Measurements from ENCODE around the gene ZBTB16.

The ZBTB16 gene

DNA sequence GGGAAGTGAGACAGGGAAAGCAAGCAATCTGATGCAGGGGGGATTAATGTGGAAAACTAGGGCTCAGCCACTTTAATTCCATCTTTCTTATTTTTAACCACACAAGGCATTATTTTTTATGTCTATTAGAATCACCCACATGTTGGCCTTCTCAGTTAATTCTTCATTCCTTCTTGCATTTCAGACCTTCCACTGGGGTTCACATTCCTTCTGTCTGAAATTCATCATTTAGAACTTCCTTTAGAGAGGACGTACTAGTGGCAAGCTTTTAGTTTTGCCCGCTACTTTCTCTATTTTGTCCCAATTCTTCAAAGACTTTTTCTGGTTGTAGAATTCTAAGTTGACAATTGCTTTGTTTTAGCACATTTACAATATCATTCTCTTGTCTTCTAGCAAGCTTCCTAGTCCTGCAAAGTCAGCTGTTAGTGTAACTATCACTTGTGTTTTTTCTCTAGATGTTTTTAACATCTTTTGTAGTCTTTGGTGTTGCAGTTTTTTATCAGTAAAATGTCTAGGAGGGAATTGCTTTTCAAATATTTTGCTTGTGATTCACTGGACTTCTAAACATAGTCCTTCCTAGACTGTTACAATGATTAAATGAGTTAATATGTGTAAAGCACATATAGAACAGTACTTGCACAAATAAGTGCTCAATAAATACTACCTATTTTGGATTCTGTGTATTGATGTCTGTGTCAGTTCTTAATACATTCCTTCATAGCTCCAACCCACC lies 231.2 kb downstream of the ZBTB16 start:
- no peak for DNase-seq

DNA sequence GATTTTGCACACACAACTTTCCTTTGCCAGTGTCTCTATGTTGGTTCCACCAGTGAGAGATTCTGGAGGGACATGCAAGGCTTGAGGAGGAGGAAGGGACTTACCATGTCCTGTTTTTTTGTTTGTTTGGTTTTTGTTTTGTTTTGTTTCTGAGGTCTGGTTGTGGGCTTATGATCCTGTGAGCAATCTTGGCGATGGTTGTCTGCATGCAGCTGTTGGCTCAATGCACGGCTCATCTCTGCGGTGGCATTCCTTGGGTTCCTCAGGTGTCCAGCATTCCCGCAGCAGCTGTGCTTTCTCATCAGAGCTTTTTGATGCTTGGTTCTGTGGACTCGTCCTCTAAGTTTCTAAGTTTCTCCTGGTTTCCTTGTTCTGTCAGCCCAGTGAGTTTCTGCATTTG lies 231.9 kb downstream of the ZBTB16 start:
- no peak for DNase-seq

- no peak for DNase-seq
Observed at GRCh38 chr11:114291842-114292680, 232.6 kb downstream of the ZBTB16 start.

DNA sequence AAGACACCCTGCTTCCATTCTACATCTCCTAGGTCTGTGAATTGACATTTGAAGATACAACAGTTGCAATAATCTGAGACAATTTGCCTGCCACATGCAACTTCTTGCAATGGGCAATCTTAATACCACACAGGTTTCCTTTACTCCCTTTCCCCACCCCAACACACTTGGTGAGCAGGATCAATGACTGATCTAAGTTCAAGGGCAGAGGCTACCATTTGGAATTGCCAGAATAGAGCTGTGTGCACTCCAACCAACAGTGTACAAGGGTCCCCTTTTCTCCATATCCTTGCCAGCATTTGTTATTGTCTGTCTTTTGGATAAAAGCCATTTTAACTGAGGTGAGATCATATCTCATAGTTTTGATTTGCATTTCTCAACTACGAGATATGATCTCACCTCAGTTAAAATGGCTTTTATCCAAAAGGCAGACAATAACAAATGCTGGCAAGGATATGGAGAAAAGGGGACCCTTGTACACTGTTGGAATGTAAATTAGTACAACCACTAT lies 233.7 kb downstream of the ZBTB16 start:
- DNase-seq, result no peak

GRCh38 chr11:114295676-114296604 lies 236.4 kb downstream of the ZBTB16 start, which contains the start of gene NNMT:
NNMT (plus strand) TSS chr11:114296399; CDS start chr11:114296557, 158 bp downstream.
- DNase-seq, result no peak

DNA sequence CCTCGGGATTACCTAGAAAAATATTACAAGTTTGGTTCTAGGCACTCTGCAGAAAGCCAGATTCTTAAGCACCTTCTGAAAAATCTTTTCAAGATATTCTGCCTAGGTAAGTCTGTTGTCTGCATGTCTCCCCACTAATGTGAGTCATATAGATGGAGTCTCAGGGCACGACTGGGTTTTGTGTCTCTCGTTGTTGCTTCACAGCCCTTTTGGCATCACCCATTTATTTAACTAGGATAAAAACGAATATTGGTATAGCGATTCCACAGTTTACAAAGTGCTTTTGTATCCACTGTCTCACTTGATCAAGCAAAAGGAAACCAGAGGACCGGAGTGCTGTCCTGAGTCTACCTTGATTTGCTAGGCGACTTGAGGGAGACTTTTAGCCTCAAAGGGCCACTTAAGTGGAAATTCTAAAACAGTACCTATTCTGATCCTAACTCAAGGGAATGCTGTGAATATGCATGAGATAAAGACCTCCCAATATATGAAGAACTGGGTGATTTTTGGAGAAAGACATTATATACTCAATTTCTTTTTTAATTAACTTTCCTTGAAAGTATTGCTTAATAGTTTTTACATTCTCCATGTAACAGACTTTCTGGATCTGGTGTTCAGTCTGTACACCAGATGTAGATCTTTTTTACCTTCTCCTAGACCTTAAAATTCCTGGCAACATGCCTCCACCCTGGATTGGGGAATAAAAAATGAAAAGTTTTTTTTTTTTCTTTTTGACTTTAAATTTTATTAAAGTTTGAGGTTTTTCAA lies 237.3 kb downstream of the ZBTB16 start:
- no peak for DNase-seq

GRCh38 chr11:114297806-114298709 lies 238.5 kb downstream of the ZBTB16 start:
- no peak for DNase-seq

- no peak for DNase-seq
Observed at GRCh38 chr11:114298710-114299109, 239.2 kb downstream of the ZBTB16 start.

Data from NCI-H345 (cell line).